ENCODE measurements around the gene GPR21. TPM values are rescaled to one million over a fixed set of nuclear protein-coding genes. Genes with fewer than 3 reads are reported as not detected.

Gene GPR21
- total RNA-seq, 1 experiment from 2014 or later: 0.63 TPM

DNA sequence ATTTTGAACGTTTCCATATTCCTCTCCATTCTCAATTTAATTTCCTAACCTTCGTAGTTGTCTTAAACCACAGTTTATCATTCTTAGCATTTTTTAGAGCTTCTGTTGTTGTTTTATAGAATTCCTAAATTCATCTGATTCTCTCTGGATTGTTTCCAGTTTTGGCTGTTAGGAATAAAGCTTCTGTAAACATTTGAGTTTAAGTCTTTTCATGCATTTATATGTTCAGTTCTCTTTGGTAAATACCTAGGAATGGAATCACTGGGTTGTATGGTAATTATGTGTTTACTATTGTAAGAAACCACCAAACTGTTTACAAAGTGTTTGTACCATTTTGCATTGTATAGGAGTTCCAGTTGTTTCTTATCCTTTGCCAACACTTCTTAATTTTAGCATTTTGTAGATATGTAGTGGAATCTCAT, 29.7 kb downstream of the GPR21 start:
- ChIA-PET POLR2A (no interaction called here), CTCF (no interaction called here)
- no peaks in the 10 kb centered on the region for H3K27me3 Mint-ChIP-seq (ENCODE audit: low read depth)
- no peak overlapping the region for H3K4me3 Mint-ChIP-seq
- H3K36me3 Mint-ChIP-seq: peaks cover 33% of the 10 kb centered on the region
- TF ChIP-seq ZNF263 (CRISPR knock-in tag; IDR thresholded peaks at IDR 0.05; ENCODE audit: low read depth) (no peak), NR3C1 (CRISPR knock-in tag; conservative IDR thresholded peaks at IDR 0.05; ENCODE audit: low read depth) (no peak), CREM (CRISPR knock-in tag; IDR thresholded peaks at IDR 0.05) (no peak), IRF2 (CRISPR knock-in tag; IDR thresholded peaks at IDR 0.05; ENCODE audit: borderline replicate concordance, low read depth) (no peak), JAZF1 (CRISPR knock-in tag; IDR thresholded peaks at IDR 0.05) (no peak), FOXK1 (CRISPR knock-in tag; IDR thresholded peaks at IDR 0.05) (no peak), ETV6 (CRISPR knock-in tag; IDR thresholded peaks at IDR 0.05) (no peak), ZNF416 (CRISPR knock-in tag; IDR thresholded peaks at IDR 0.05) (no peak), CBFB (CRISPR knock-in tag; IDR thresholded peaks at IDR 0.05; ENCODE audit: low read depth) (no peak), SP1 (CRISPR knock-in tag; conservative IDR thresholded peaks at IDR 0.05) (no peak), TCF7 (CRISPR knock-in tag; IDR thresholded peaks at IDR 0.05; ENCODE audit: low read depth) (no peak), NFATC4 (CRISPR knock-in tag; IDR thresholded peaks at IDR 0.05) (no peak), SMAD4 (CRISPR knock-in tag; IDR thresholded peaks at IDR 0.05) (no peak), PRRX2 (CRISPR knock-in tag; IDR thresholded peaks at IDR 0.05) (no peak)
- TF ChIP-seq, protein P1, sequence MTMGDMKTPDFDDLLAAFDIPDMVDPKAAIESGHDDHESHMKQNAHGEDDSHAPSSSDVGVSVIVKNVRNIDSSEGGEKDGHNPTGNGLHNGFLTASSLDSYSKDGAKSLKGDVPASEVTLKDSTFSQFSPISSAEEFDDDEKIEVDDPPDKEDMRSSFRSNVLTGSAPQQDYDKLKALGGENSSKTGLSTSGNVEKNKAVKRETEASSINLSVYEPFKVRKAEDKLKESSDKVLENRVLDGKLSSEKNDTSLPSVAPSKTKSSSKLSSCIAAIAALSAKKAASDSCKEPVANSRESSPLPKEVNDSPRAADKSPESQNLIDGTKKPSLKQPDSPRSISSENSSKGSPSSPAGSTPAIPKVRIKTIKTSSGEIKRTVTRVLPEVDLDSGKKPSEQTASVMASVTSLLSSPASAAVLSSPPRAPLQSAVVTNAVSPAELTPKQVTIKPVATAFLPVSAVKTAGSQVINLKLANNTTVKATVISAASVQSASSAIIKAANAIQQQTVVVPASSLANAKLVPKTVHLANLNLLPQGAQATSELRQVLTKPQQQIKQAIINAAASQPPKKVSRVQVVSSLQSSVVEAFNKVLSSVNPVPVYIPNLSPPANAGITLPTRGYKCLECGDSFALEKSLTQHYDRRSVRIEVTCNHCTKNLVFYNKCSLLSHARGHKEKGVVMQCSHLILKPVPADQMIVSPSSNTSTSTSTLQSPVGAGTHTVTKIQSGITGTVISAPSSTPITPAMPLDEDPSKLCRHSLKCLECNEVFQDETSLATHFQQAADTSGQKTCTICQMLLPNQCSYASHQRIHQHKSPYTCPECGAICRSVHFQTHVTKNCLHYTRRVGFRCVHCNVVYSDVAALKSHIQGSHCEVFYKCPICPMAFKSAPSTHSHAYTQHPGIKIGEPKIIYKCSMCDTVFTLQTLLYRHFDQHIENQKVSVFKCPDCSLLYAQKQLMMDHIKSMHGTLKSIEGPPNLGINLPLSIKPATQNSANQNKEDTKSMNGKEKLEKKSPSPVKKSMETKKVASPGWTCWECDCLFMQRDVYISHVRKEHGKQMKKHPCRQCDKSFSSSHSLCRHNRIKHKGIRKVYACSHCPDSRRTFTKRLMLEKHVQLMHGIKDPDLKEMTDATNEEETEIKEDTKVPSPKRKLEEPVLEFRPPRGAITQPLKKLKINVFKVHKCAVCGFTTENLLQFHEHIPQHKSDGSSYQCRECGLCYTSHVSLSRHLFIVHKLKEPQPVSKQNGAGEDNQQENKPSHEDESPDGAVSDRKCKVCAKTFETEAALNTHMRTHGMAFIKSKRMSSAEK (CRISPR knock-in tag; IDR thresholded peaks at IDR 0.05; ENCODE audit: borderline replicate concordance): no peak
- TF ChIP-seq, protein P2, sequence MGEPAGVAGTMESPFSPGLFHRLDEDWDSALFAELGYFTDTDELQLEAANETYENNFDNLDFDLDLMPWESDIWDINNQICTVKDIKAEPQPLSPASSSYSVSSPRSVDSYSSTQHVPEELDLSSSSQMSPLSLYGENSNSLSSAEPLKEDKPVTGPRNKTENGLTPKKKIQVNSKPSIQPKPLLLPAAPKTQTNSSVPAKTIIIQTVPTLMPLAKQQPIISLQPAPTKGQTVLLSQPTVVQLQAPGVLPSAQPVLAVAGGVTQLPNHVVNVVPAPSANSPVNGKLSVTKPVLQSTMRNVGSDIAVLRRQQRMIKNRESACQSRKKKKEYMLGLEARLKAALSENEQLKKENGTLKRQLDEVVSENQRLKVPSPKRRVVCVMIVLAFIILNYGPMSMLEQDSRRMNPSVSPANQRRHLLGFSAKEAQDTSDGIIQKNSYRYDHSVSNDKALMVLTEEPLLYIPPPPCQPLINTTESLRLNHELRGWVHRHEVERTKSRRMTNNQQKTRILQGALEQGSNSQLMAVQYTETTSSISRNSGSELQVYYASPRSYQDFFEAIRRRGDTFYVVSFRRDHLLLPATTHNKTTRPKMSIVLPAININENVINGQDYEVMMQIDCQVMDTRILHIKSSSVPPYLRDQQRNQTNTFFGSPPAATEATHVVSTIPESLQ (CRISPR knock-in tag; IDR thresholded peaks at IDR 0.05): no peak
- TF ChIP-seq, protein P3, sequence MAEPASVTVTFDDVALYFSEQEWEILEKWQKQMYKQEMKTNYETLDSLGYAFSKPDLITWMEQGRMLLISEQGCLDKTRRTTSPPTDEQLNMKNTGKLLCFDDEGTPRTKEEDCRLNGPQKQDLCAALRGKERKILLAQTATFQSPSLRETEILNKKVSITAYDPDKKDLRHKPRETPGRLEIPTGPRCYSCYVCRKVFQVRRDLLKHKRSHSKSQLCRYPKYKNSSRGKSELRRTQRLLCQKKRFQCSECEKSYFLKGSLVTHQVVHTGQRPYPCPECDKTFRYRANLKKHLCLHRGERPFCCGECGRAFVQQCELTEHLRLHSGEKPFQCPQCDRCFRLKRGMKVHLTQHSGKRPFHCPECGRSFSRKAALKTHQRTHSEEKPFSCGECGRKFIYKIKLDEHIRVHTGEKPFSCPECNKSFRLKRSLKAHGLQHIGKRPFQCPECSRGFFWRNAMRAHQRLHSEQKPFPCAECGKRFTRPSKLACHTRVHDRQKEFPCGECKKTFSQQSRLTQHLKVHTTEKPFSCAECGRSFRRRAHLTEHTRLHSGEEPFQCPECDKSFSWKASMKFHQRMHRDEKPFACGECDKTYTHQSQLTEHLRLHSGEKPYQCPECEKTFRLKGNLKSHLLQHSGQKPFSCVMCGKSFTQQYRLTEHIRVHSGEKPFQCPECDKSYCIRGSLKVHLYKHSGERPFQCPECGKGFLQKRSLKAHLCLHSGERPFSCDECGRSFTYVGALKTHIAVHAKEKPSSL (CRISPR knock-in tag; conservative IDR thresholded peaks at IDR 0.05): no peak
- TF ChIP-seq, protein P4, sequence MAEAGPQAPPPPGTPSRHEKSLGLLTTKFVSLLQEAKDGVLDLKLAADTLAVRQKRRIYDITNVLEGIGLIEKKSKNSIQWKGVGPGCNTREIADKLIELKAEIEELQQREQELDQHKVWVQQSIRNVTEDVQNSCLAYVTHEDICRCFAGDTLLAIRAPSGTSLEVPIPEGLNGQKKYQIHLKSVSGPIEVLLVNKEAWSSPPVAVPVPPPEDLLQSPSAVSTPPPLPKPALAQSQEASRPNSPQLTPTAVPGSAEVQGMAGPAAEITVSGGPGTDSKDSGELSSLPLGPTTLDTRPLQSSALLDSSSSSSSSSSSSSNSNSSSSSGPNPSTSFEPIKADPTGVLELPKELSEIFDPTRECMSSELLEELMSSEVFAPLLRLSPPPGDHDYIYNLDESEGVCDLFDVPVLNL (CRISPR knock-in tag; IDR thresholded peaks at IDR 0.05; ENCODE audit: borderline replicate concordance, low read depth): no peak
- TF ChIP-seq, protein P5, sequence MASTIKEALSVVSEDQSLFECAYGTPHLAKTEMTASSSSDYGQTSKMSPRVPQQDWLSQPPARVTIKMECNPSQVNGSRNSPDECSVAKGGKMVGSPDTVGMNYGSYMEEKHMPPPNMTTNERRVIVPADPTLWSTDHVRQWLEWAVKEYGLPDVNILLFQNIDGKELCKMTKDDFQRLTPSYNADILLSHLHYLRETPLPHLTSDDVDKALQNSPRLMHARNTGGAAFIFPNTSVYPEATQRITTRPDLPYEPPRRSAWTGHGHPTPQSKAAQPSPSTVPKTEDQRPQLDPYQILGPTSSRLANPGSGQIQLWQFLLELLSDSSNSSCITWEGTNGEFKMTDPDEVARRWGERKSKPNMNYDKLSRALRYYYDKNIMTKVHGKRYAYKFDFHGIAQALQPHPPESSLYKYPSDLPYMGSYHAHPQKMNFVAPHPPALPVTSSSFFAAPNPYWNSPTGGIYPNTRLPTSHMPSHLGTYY (CRISPR knock-in tag; IDR thresholded peaks at IDR 0.05): no peak
- H3K9me3 Mint-ChIP-seq: no peaks in the 10 kb centered on the region
- DNase-seq (ENCODE audit: low spot score): no peak
- H3K4me1 Mint-ChIP-seq: peaks cover 20% of the 10 kb centered on the region
- peak overlapping the region; percentile 82; the same call in 1 of the 2 replicates for H3K27ac Mint-ChIP-seq
- no peak for ATAC-seq

Data from WTC11 (cell line).